Neural progenitor cell (in vitro differentiated cells): ENCODE data around the gene MADD. TPM values are rescaled to one million over a fixed set of nuclear protein-coding genes. Genes with fewer than 3 reads are reported as not detected.

Experiments
- DNase-seq: peaks from one replicate; pipeline ENCODE4 v3.0.0-alpha.2; 2016; ENCODE audit warnings: low spot score
- H2AFZ ChIP-seq: fragments of 200-600 bp; sonication (generic); replicated peaks from 2 replicates; pipeline ENCODE4 v1.6.1; 2016; ENCODE audit warnings: antibody characterized with exemption
- H3F3A ChIP-seq: fragments of 200-600 bp; sonication (generic); 2 replicates; pipeline ENCODE4 v1.6.1; 2016; ENCODE audit warnings: antibody characterized with exemption, low read depth
- H3K27ac ChIP-seq: fragments of 200-600 bp; sonication (generic); 2 replicates; pipeline ENCODE4 v1.5.1; 2016; ENCODE audit warnings: mild to moderate bottlenecking
- H3K27me3 ChIP-seq: fragments of 200-600 bp; sonication (generic); 2 replicates; pipeline ENCODE4 v1.6.1; 2016; ENCODE audit warnings: mild to moderate bottlenecking, moderate library complexity
- H3K36me3 ChIP-seq: fragments of 200-600 bp; sonication (generic); 2 replicates; pipeline ENCODE4 v1.5.1; 2016
- H3K4me1 ChIP-seq: fragments of 200-600 bp; sonication (generic); 2 replicates; pipeline ENCODE4 v1.6.1; 2016; ENCODE audit warnings: mixed run types
- H3K4me2 ChIP-seq: fragments of 200-600 bp; sonication (generic); 2 replicates; pipeline ENCODE4 v1.6.1; 2016
- H3K4me3 ChIP-seq: fragments of 200-600 bp; sonication (generic); 2 replicates; pipeline ENCODE4 v1.5.1; 2016
- H3K79me2 ChIP-seq: fragments of 200-600 bp; sonication (generic); 2 replicates; pipeline ENCODE4 v1.6.1; 2016; ENCODE audit warnings: low read depth
- H3K9ac ChIP-seq: fragments of 200-600 bp; sonication (generic); 2 replicates; pipeline ENCODE4 v1.6.1; 2016
- H3K9me3 ChIP-seq: fragments of 200-600 bp; sonication (generic); 2 replicates; pipeline ENCODE4 v1.5.1; 2016; ENCODE audit warnings: low read depth
- H4K20me1 ChIP-seq: fragments of 200-600 bp; sonication (generic); 2 replicates; pipeline ENCODE4 v1.6.1; 2016; ENCODE audit warnings: low read depth
- H3K27ac Mint-ChIP-seq: 3 replicates; pipeline ENCODE4 v1.8.0; 2021; ENCODE audit warnings: mixed read lengths
- H3K27me3 Mint-ChIP-seq: 2 replicates; pipeline ENCODE4 v1.8.0; 2022; ENCODE audit warnings: low read depth, mild to moderate bottlenecking, inconsistent platforms, moderate library complexity, mixed read lengths; ENCODE audit not compliant: insufficient read depth
- H3K36me3 Mint-ChIP-seq: 3 replicates; pipeline ENCODE4 v1.8.0; 2021; ENCODE audit warnings: mixed read lengths
- H3K4me1 Mint-ChIP-seq: 3 replicates; pipeline ENCODE4 v1.8.0; 2021; ENCODE audit warnings: mixed read lengths
- H3K4me3 Mint-ChIP-seq: 3 replicates; pipeline ENCODE4 v1.8.0; 2021; ENCODE audit warnings: mild to moderate bottlenecking, moderate library complexity, mixed read lengths
- H3K9me3 Mint-ChIP-seq: 3 replicates; pipeline ENCODE4 v1.8.0; 2020; ENCODE audit warnings: mixed read lengths
- CTCF ChIP-seq: fragments of 200-600 bp; sonication (generic); IDR thresholded peaks from 2 replicates; pipeline ENCODE4 v1.5.1; 2017; ENCODE audit warnings: antibody characterized with exemption, mild to moderate bottlenecking
- EZH2 ChIP-seq: fragments of 200-600 bp; sonication (generic); IDR thresholded peaks from 2 replicates; pipeline ENCODE4 v1.6.1; 2017; ENCODE audit warnings: antibody characterized with exemption, mild to moderate bottlenecking, moderate library complexity
- EZH2phosphoT487 ChIP-seq: fragments of 200-600 bp; sonication (generic); IDR thresholded peaks from 2 replicates; pipeline ENCODE4 v1.6.1; 2017; ENCODE audit warnings: antibody characterized with exemption
- total RNA-seq: library from RNA; depleted of rRNA; stranded (reverse); fragments of >200 nt; gene quantifications from 2 replicates; pipeline ENCODE4 v1.2.3, GENCODE V29; 2015; ENCODE audit warnings: low replicate concordance

MADD gene
- total RNA-seq, 1 donor from 2014 or later = 16.1 TPM

GRCh38 chr11:47327025-47327424, 57.1 kb downstream of the MADD start:
- peaks cover 2% of the 10 kb centered on the region for H3K36me3 Mint-ChIP-seq
- H3F3A ChIP-seq = peaks cover 3% of the 10 kb centered on the region
- H3K27ac ChIP-seq = no peak overlapping the region
- no peaks in the 10 kb centered on the region for H3K4me1 ChIP-seq
- no peak for TF ChIP-seq CTCF
- no peak for TF ChIP-seq EZH2
- TF ChIP-seq EZH2phosphoT487 = no peak
- H3K9me3 ChIP-seq = no peaks in the 10 kb centered on the region
- peaks cover 2% of the 10 kb centered on the region for H3K27me3 Mint-ChIP-seq
- no peaks in the 10 kb centered on the region for H3K4me1 Mint-ChIP-seq
- DNase-seq = no peak
- no peak overlapping the region for H3K27ac Mint-ChIP-seq
- no peaks in the 10 kb centered on the region for H3K9me3 Mint-ChIP-seq
- no peaks in the 10 kb centered on the region for H3K79me2 ChIP-seq
- H3K4me3 ChIP-seq = no peak overlapping the region
- H2AFZ ChIP-seq = no peak overlapping the region
- H3K4me2 ChIP-seq = no peak overlapping the region
- no peaks in the 10 kb centered on the region for H3K36me3 ChIP-seq
- H3K4me3 Mint-ChIP-seq = no peak overlapping the region
- no peaks in the 10 kb centered on the region for H3K27me3 ChIP-seq
- no peak overlapping the region for H3K9ac ChIP-seq
- no peaks in the 10 kb centered on the region for H4K20me1 ChIP-seq

GRCh38 chr11:47327949-47328348, 58.0 kb downstream of the MADD start:
- Histone ChIP-seq H3K4me2 (no peak overlapping the region), H3K36me3 (no peaks in the 10 kb centered on the region), H3K27me3 (no peaks in the 10 kb centered on the region), H2AFZ (no peak overlapping the region), H3K9ac (no peak overlapping the region), H3K4me3 (no peak overlapping the region), H3K9me3 (no peaks in the 10 kb centered on the region), H4K20me1 (no peaks in the 10 kb centered on the region), H3K27ac (no peak overlapping the region), H3K79me2 (no peaks in the 10 kb centered on the region), H3F3A (peaks cover 3% of the 10 kb centered on the region), H3K4me1 (no peaks in the 10 kb centered on the region)
- Mint-ChIP-seq H3K27me3 (peaks cover 2% of the 10 kb centered on the region), H3K27ac (no peak overlapping the region), H3K4me1 (no peaks in the 10 kb centered on the region), H3K4me3 (no peak overlapping the region), H3K36me3 (peaks cover 2% of the 10 kb centered on the region), H3K9me3 (no peaks in the 10 kb centered on the region)
- DNase-seq = no peak
- TF ChIP-seq EZH2 = no peak
- no peak for TF ChIP-seq EZH2phosphoT487
- TF ChIP-seq CTCF = no peak

- no peaks in the 10 kb centered on the region for H3K79me2 ChIP-seq
- H3K27me3 ChIP-seq = no peaks in the 10 kb centered on the region
- H2AFZ ChIP-seq = no peak overlapping the region
- H4K20me1 ChIP-seq = no peaks in the 10 kb centered on the region
- H3K9ac ChIP-seq = no peak overlapping the region
- H3K27ac Mint-ChIP-seq = no peak overlapping the region
- TF ChIP-seq EZH2phosphoT487 = no peak
- no peak for DNase-seq
- no peak overlapping the region for H3K4me3 Mint-ChIP-seq
- H3K4me2 ChIP-seq = no peak overlapping the region
- no peaks in the 10 kb centered on the region for H3K4me1 ChIP-seq
- H3K36me3 Mint-ChIP-seq = peaks cover 2% of the 10 kb centered on the region
- H3K9me3 ChIP-seq = no peaks in the 10 kb centered on the region
- peaks cover 3% of the 10 kb centered on the region for H3F3A ChIP-seq
- no peak overlapping the region for H3K4me3 ChIP-seq
- no peaks in the 10 kb centered on the region for H3K9me3 Mint-ChIP-seq
- no peaks in the 10 kb centered on the region for H3K4me1 Mint-ChIP-seq
- peaks cover 2% of the 10 kb centered on the region for H3K27me3 Mint-ChIP-seq
- H3K36me3 ChIP-seq = no peaks in the 10 kb centered on the region
- no peak overlapping the region for H3K27ac ChIP-seq
Observed at GRCh38 chr11:47328449-47329390, 58.8 kb downstream of the MADD start.

- Histone ChIP-seq H3K9me3 (no peaks in the 10 kb centered on the region), H2AFZ (no peak overlapping the region), H3K4me1 (no peaks in the 10 kb centered on the region), H4K20me1 (no peaks in the 10 kb centered on the region), H3K36me3 (no peaks in the 10 kb centered on the region), H3K4me2 (no peak overlapping the region), H3K27ac (no peak overlapping the region), H3K79me2 (no peaks in the 10 kb centered on the region), H3F3A (peaks cover 3% of the 10 kb centered on the region), H3K4me3 (no peak overlapping the region), H3K27me3 (no peaks in the 10 kb centered on the region), H3K9ac (no peak overlapping the region)
- H3K4me3 Mint-ChIP-seq = no peak overlapping the region
- no peak for DNase-seq
- no peaks in the 10 kb centered on the region for H3K9me3 Mint-ChIP-seq
- H3K36me3 Mint-ChIP-seq = peaks cover 2% of the 10 kb centered on the region
- no peak for TF ChIP-seq EZH2
- no peak for TF ChIP-seq EZH2phosphoT487
- no peak for TF ChIP-seq CTCF
- H3K27me3 Mint-ChIP-seq = peaks cover 2% of the 10 kb centered on the region
- no peak overlapping the region for H3K27ac Mint-ChIP-seq
- no peaks in the 10 kb centered on the region for H3K4me1 Mint-ChIP-seq
Observed at GRCh38 chr11:47329431-47329986, 59.6 kb downstream of the MADD start.
